Astrocyte (in vitro differentiated cells and primary cell): ENCODE results near the gene CKAP4. TPM values are rescaled to one million over a fixed set of nuclear protein-coding genes. Genes with fewer than 3 reads are reported as not detected.

ENCODE experiments used
- DNase-seq: peaks from one replicate; pipeline ENCODE4 v3.0.0-alpha.2; 2010; ENCODE audit warnings: low read depth
- FAIRE-seq: peaks from 2 replicates; lab custom pipeline; 2011; peaks lifted over from hg19 to GRCh38; lab: Jason Lieb, UNC
- H2AFZ ChIP-seq: 2 replicates; pipeline ENCODE4 v1.6.0; 2012; ENCODE audit warnings: low read depth, low read length, inconsistent platforms
- H3K27ac ChIP-seq: 2 replicates; pipeline ENCODE4 v1.5.1; 2011; ENCODE audit warnings: low read depth, low read length, inconsistent platforms
- H3K27me3 ChIP-seq: 2 replicates; pipeline ENCODE4 v1.6.0; 2011; ENCODE audit warnings: low read length, inconsistent platforms; ENCODE audit not compliant: insufficient read depth
- H3K36me3 ChIP-seq: 2 replicates; pipeline ENCODE4 v1.5.1; 2011; ENCODE audit warnings: low read length, inconsistent platforms; ENCODE audit not compliant: insufficient read depth
- H3K4me1 ChIP-seq: 2 replicates; pipeline ENCODE4 v1.5.1; 2011; ENCODE audit warnings: low read length, inconsistent platforms; ENCODE audit not compliant: insufficient read depth
- H3K4me2 ChIP-seq: 2 replicates; pipeline ENCODE4 v1.6.0; 2012; ENCODE audit warnings: low read length, inconsistent platforms
- H3K4me3 ChIP-seq: 2 replicates; pipeline ENCODE4 v1.5.1; 2011; ENCODE audit warnings: low read depth, mild to moderate bottlenecking, low read length, inconsistent platforms; ENCODE audit not compliant: insufficient read depth
- H3K79me2 ChIP-seq: 2 replicates; pipeline ENCODE4 v1.6.0; 2012; ENCODE audit warnings: mild to moderate bottlenecking, low read length, inconsistent platforms; ENCODE audit not compliant: insufficient read depth
- H3K9ac ChIP-seq: 2 replicates; pipeline ENCODE4 v1.6.0; 2012; ENCODE audit warnings: mild to moderate bottlenecking, low read length, inconsistent platforms
- H3K9me3 ChIP-seq: 2 replicates; pipeline ENCODE4 v1.5.1; 2012; ENCODE audit warnings: low read depth, mild to moderate bottlenecking, low read length, inconsistent platforms; ENCODE audit not compliant: insufficient read depth
- H4K20me1 ChIP-seq: 2 replicates; pipeline ENCODE4 v1.6.0; 2012; ENCODE audit warnings: low read length, inconsistent platforms; ENCODE audit not compliant: insufficient read depth
- H3K27ac Mint-ChIP-seq: one replicate; pipeline ENCODE4 v1.8.0; 2021; ENCODE audit warnings: mild to moderate bottlenecking, mixed read lengths; ENCODE audit not compliant: unreplicated experiment
- H3K27me3 Mint-ChIP-seq: one replicate; pipeline ENCODE4 v1.8.0; 2021; ENCODE audit warnings: low read depth, mixed read lengths; ENCODE audit not compliant: unreplicated experiment
- H3K36me3 Mint-ChIP-seq: one replicate; pipeline ENCODE4 v1.8.0; 2021; ENCODE audit warnings: low read depth, mixed read lengths; ENCODE audit not compliant: unreplicated experiment
- H3K4me1 Mint-ChIP-seq: one replicate; pipeline ENCODE4 v1.8.0; 2021; ENCODE audit warnings: low read depth, mixed read lengths; ENCODE audit not compliant: unreplicated experiment
- H3K4me3 Mint-ChIP-seq: one replicate; pipeline ENCODE4 v1.8.0; 2021; ENCODE audit warnings: mild to moderate bottlenecking, moderate library complexity, mixed read lengths; ENCODE audit not compliant: unreplicated experiment
- H3K9me3 Mint-ChIP-seq: one replicate; pipeline ENCODE4 v1.8.0; 2021; ENCODE audit warnings: mild to moderate bottlenecking, mixed read lengths; ENCODE audit not compliant: unreplicated experiment
- CTCF ChIP-seq: IDR thresholded peaks from 2 replicates; pipeline ENCODE4 v1.5.1; 2011; ENCODE audit warnings: low read depth, mild to moderate bottlenecking, inconsistent platforms, low read length, moderate library complexity; ENCODE audit not compliant: insufficient read depth
- EZH2 ChIP-seq: IDR thresholded peaks from 2 replicates; pipeline ENCODE4 v1.6.1; 2012; ENCODE audit warnings: mild to moderate bottlenecking, low read length, inconsistent platforms; ENCODE audit not compliant: insufficient read depth
- total RNA-seq: library from RNA; stranded (reverse); gene quantifications from 2 replicates; pipeline ENCODE4 v1.2.1, GENCODE V29; 2021

The CKAP4 gene
- total RNA-seq, 1 donor from 2014 or later = 324 TPM

- peaks cover 18% of the 10 kb centered on the region for H3K27me3 Mint-ChIP-seq
Measured at GRCh38 chr12:106217706-106218105, 30.1 kb downstream of the CKAP4 start.

GRCh38 chr12:106214571-106214970, 33.2 kb downstream of the CKAP4 start:
- no peaks in the 10 kb centered on the region for H3K4me1 ChIP-seq
- no peak for FAIRE-seq
- H3K9ac ChIP-seq = no peak overlapping the region
- H2AFZ ChIP-seq = no peak overlapping the region
- DNase-seq = no peak
- no peak overlapping the region for H3K27ac ChIP-seq
- peaks cover 5% of the 10 kb centered on the region for H3K9me3 ChIP-seq
- H4K20me1 ChIP-seq = no peaks in the 10 kb centered on the region
- no peaks in the 10 kb centered on the region for H3K36me3 ChIP-seq
- no peaks in the 10 kb centered on the region for H3K79me2 ChIP-seq
- no peak overlapping the region for H3K4me3 ChIP-seq
- H3K27me3 ChIP-seq = no peaks in the 10 kb centered on the region
- Mint-ChIP-seq H3K9me3 (peaks cover 5% of the 10 kb centered on the region), H3K27me3 (peaks cover 17% of the 10 kb centered on the region), H3K4me3 (no peak overlapping the region), H3K36me3 (no peaks in the 10 kb centered on the region), H3K4me1 (peaks cover 12% of the 10 kb centered on the region), H3K27ac (no peak overlapping the region)
- no peak overlapping the region for H3K4me2 ChIP-seq
- TF ChIP-seq CTCF (no peak), EZH2 (no peak)

More at GRCh38 chr12:106217706-106218105, 30.1 kb downstream of the CKAP4 start:
- no peaks in the 10 kb centered on the region for H4K20me1 ChIP-seq
- H3K4me1 ChIP-seq = no peaks in the 10 kb centered on the region
- H3K79me2 ChIP-seq = no peaks in the 10 kb centered on the region
- Mint-ChIP-seq H3K9me3 (peaks cover 2% of the 10 kb centered on the region), H3K27ac (no peak overlapping the region), H3K4me3 (no peak overlapping the region), H3K4me1 (peaks cover 12% of the 10 kb centered on the region), H3K36me3 (no peaks in the 10 kb centered on the region)
- H3K27ac ChIP-seq = no peak overlapping the region
- H3K4me2 ChIP-seq = no peak overlapping the region
- H3K36me3 ChIP-seq = no peaks in the 10 kb centered on the region
- no peak overlapping the region for H2AFZ ChIP-seq
- no peak for FAIRE-seq
- H3K4me3 ChIP-seq = no peak overlapping the region
- H3K9ac ChIP-seq = no peak overlapping the region
- DNase-seq = no peak
- TF ChIP-seq EZH2 = no peak
- no peak for TF ChIP-seq CTCF
- H3K9me3 ChIP-seq = peaks cover 5% of the 10 kb centered on the region
- H3K27me3 ChIP-seq = no peaks in the 10 kb centered on the region

- no peak for DNase-seq
- no peak overlapping the region for H3K4me3 ChIP-seq
Measured at GRCh38 chr12:106213662-106214061, 34.2 kb downstream of the CKAP4 start.

More at GRCh38 chr12:106213662-106214061, 34.2 kb downstream of the CKAP4 start:
- Mint-ChIP-seq H3K27ac (peak overlapping the region; percentile 55), H3K4me1 (peaks cover 12% of the 10 kb centered on the region), H3K27me3 (peaks cover 20% of the 10 kb centered on the region), H3K9me3 (peaks cover 8% of the 10 kb centered on the region), H3K36me3 (no peaks in the 10 kb centered on the region), H3K4me3 (no peak overlapping the region)
- Histone ChIP-seq H3K9me3 (peaks cover 5% of the 10 kb centered on the region), H3K27me3 (no peaks in the 10 kb centered on the region), H3K27ac (no peak overlapping the region), H3K4me1 (no peaks in the 10 kb centered on the region), H2AFZ (no peak overlapping the region), H3K4me2 (no peak overlapping the region), H3K79me2 (no peaks in the 10 kb centered on the region), H3K36me3 (no peaks in the 10 kb centered on the region), H4K20me1 (no peaks in the 10 kb centered on the region), H3K9ac (no peak overlapping the region)
- no peak for TF ChIP-seq CTCF
- FAIRE-seq = no peak
